Heart right ventricle (tissue), 16 donors: ENCODE data around the gene FOXK2. TPM values are rescaled to one million over a fixed set of nuclear protein-coding genes. Genes with fewer than 3 reads are reported as not detected.

Source experiments
- ATAC-seq, 8 donors: fragments of 200-7000 bp; cut with Tn5 transposase; one replicate each; pipeline ENCODE4 v1.9.1; 2020; ENCODE audit warnings: mild to moderate bottlenecking in 8 of 8, moderate library complexity in 8 of 8, moderate number of reproducible peaks in 1 of 8
- DNase-seq, 2 donors: peaks; one replicate each; pipeline ENCODE4 v3.0.0-alpha.2; 2020
- H3K27ac ChIP-seq, 10 donors: fragments of 200-600 bp; sonication (generic) in 2 of 10; one replicate each; pipeline versions ENCODE4 v1.5.0 to v1.8.0; 2020 to 2022; ENCODE audit warnings: mild to moderate bottlenecking in 3 of 10
- H3K27me3 ChIP-seq, 7 donors: fragments of 200-600 bp; one replicate each; pipeline ENCODE4 v1.8.0; 2021 to 2022; ENCODE audit warnings: mild to moderate bottlenecking in 2 of 7
- H3K36me3 ChIP-seq, 9 donors: fragments of 200-600 bp; sonication (generic) in 1 of 9; one replicate each; pipeline versions ENCODE4 v1.5.0 to v1.8.0; 2020 to 2022; ENCODE audit warnings: mild to moderate bottlenecking in 2 of 9
- H3K4me1 ChIP-seq, 9 donors: fragments of 200-600 bp; sonication (generic) in 1 of 9; one replicate each; pipeline versions ENCODE4 v1.5.0 to v1.8.0; 2020 to 2022; ENCODE audit warnings: mild to moderate bottlenecking in 4 of 9
- H3K4me3 ChIP-seq, 10 donors: fragments of 200-600 bp; sonication (generic) in 2 of 10; one replicate each; pipeline versions ENCODE4 v1.5.0 to v1.8.0; 2020 to 2022; ENCODE audit warnings: mild to moderate bottlenecking in 7 of 10, moderate library complexity in 2 of 10
- H3K9me3 ChIP-seq, 11 donors: fragments of 200-600 bp in 10 of 11; sonication (generic) in 2 of 11; one replicate each; pipeline versions ENCODE4 v1.5.0 to v1.8.0; 2013 to 2022; ENCODE audit warnings: mild to moderate bottlenecking in 2 of 11, control low read depth in 1 of 11, moderate library complexity in 1 of 11
- WGBS, 2 donors: extraction: QIAGEN DNeasy Blood & Tissue Kit; methylation state at CpG; one replicate each; pipeline ENCODE4 v1.1.7; 2013; ENCODE audit warnings: inconsistent platforms in 1 of 2; 5-methylcytosine and 5-hydroxymethylcytosine counted together
- intact Hi-C, 10 donors: fragments of 100-400 bp; cut with DNase I; formaldehyde crosslinking; loops; one replicate each; pipeline versions ENCODE4 v1.11.1 to v1.14.2; 2022
- polyA plus RNA-seq, 2 donors: library from polyadenylated mRNA; stranded (reverse); fragments of 200-250 nt; gene quantifications; one replicate each; pipeline ENCODE4 v1.2.3, GENCODE V29; 2013
- total RNA-seq, 10 donors: library from RNA; stranded (reverse); fragmentation: NEBNext Ultra II Directional in 3 of 10; extraction: Animal tissue kit (Norgen Biotek cat#: 25700) in 3 of 10; gene quantifications; one replicate each; pipeline versions ENCODE4 v1.2.1 to v1.2.4, GENCODE V29; 2021 to 2023
- TF ChIP-seq, protein P1 (sequence below), 9 donors: fragments of 200-600 bp; sonication (generic) in 2 of 9; IDR thresholded peaks; one replicate each; pipeline versions ENCODE4 v1.5.0 to v1.8.0; 2021 to 2022; ENCODE audit warnings: antibody characterized with exemption in 9 of 9, mild to moderate bottlenecking in 5 of 9, moderate library complexity in 1 of 9
- donor health status: Arrhythmogenic right ventricular cardiomyopathy.
- donor health status: ischemic (EF 13 %, LVEDD 7.1; RV severe dilation, severe dysfunction).
- donor health status: healthy with polysubstance abuse.
- donor health status: DM: no; HTN: yes; CAD: no.
- donor health status: DM: no; HTN: no; CAD: no.
- donor health status: ischemic (EF 25% LVEDD 6.9; RV normal size, moderate dysfunction).
- donor health status: ischemic (EF 25% LVEDD 5.7; RV mildly dilated, moderate dysfunction).
- donor health status: healthy.
- donor health status: DM: yes; HTN: yes; CAD: no.
- donor health status: Ischemic cardiomyopathy.
- donor health status: ischemic (EF 35%, LVEDD 5.7; RV mildly dilated, moderate dysfunction).
- donor health status: nonischemic (EF 11% LVEDD 7.7; RV severe dilation, severe dysfunction).
- donor health status: DM: yes; HTN: yes; CAD: no.
- donor health status: PGD.
- donor health status: ischemic (EF 29% LVEDD 5.4; RV normal size, mild dysfunction).
- donor health status: nonischemic (EF 23%, LVEDD 6.1; RV moderate dilation, normal function).

FOXK2 gene
- total and polyA plus RNA-seq, 12 donors: 16.5 to 66.6 (median 30.6) TPM

GRCh38 chr17:82594571-82594970, 75.0 kb downstream of the FOXK2 start:
- no peak for ATAC-seq
- peaks cover 13 to 62% (median 46%) of the 10 kb centered on the region in 9 donors for H3K4me1 ChIP-seq
- no peak overlapping the region for H3K4me3 ChIP-seq
- TF ChIP-seq, protein P1, sequence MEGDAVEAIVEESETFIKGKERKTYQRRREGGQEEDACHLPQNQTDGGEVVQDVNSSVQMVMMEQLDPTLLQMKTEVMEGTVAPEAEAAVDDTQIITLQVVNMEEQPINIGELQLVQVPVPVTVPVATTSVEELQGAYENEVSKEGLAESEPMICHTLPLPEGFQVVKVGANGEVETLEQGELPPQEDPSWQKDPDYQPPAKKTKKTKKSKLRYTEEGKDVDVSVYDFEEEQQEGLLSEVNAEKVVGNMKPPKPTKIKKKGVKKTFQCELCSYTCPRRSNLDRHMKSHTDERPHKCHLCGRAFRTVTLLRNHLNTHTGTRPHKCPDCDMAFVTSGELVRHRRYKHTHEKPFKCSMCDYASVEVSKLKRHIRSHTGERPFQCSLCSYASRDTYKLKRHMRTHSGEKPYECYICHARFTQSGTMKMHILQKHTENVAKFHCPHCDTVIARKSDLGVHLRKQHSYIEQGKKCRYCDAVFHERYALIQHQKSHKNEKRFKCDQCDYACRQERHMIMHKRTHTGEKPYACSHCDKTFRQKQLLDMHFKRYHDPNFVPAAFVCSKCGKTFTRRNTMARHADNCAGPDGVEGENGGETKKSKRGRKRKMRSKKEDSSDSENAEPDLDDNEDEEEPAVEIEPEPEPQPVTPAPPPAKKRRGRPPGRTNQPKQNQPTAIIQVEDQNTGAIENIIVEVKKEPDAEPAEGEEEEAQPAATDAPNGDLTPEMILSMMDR (IDR thresholded peaks at IDR 0.05): no peak
- DNase-seq: no peak
- no peaks in the 10 kb centered on the region for H3K9me3 ChIP-seq
- peaks cover 0 to 46% (median 6%) of the 10 kb centered on the region in 9 donors for H3K36me3 ChIP-seq
- no peak overlapping the region for H3K27ac ChIP-seq
- no peaks in the 10 kb centered on the region for H3K27me3 ChIP-seq
- intact Hi-C loops: no loop called here
- WGBS, 2 donors: 95 to 97% methylated on average over 11 of the region's 11 CpGs

DNA sequence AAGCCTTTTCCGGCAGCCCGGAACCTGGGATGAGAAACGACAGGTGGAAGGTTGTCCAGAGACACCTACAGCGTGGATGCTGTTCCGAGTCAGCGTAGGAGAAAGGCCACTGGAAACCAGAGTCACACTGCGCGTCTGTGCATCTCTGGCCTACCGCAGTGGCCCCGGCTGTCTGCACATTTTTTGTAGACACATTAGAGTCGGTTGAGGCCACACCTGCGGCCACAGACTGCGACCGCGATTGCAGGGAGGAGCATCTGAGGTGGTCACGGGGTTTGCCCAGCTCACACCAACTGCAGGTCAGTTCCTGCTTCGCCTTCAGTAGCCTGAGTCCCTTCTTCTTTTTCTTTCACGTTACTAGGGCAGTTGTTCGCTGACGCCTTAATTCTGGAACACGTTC, 76.4 kb downstream of the FOXK2 start:
- H3K4me1 ChIP-seq: peaks cover 17 to 64% (median 54%) of the 10 kb centered on the region in 9 donors
- H3K9me3 ChIP-seq: no peaks in the 10 kb centered on the region
- no peaks in the 10 kb centered on the region for H3K27me3 ChIP-seq
- TF ChIP-seq, protein P1 (IDR thresholded peaks at IDR 0.05): no peak
- ATAC-seq (no peak), DNase-seq (no peak)
- WGBS, 2 donors: 94 to 95% methylated on average over 21 of the region's 21 CpGs
- intact Hi-C loops: loop anchor here in 1 of 10 donors (5.0 kb wide), 1 partner anchor 46 kb away; no protein-coding TSS in a partner anchor
- H3K27ac ChIP-seq: no peak overlapping the region
- no peak overlapping the region for H3K4me3 ChIP-seq
- peaks cover 0 to 59% (median 6%) of the 10 kb centered on the region in 9 donors for H3K36me3 ChIP-seq

- Histone ChIP-seq H3K27me3 (no peaks in the 10 kb centered on the region), H3K9me3 (no peaks in the 10 kb centered on the region), H3K36me3 (peaks cover 0 to 63% (median 8%) of the 10 kb centered on the region in 9 donors), H3K4me1 (peaks cover 15 to 61% (median 51%) of the 10 kb centered on the region in 9 donors), H3K4me3 (no peak overlapping the region), H3K27ac (no peak overlapping the region)
- 91 to 94% methylated on average over 16 of the region's 16 CpGs for WGBS, 2 donors
- no peak for ATAC-seq
- TF ChIP-seq, protein P1 (IDR thresholded peaks at IDR 0.05): no peak
- intact Hi-C loops: loop anchor here in 1 of 10 donors (5.0 kb wide), 1 partner anchor 46 kb away; no protein-coding TSS in a partner anchor
- DNase-seq: no peak
Observed at GRCh38 chr17:82596296-82596695, 76.8 kb downstream of the FOXK2 start.

GRCh38 chr17:82596837-82597672, 77.5 kb downstream of the FOXK2 start:
- DNase-seq (no peak), ATAC-seq (no peak)
- H3K27me3 ChIP-seq: no peaks in the 10 kb centered on the region
- peaks cover 10 to 56% (median 43%) of the 10 kb centered on the region in 9 donors for H3K4me1 ChIP-seq
- TF ChIP-seq, protein P1 (IDR thresholded peaks at IDR 0.05): no peak
- 89 to 92% methylated on average over 33 of the region's 33 CpGs for WGBS, 2 donors
- H3K4me3 ChIP-seq: no peak overlapping the region
- peaks cover 0 to 71% (median 14%) of the 10 kb centered on the region in 9 donors for H3K36me3 ChIP-seq
- H3K27ac ChIP-seq: no peak overlapping the region
- no peaks in the 10 kb centered on the region for H3K9me3 ChIP-seq
- intact Hi-C loops: loop anchor here in 1 of 10 donors (5.0 kb wide), 1 partner anchor 45 kb away; no protein-coding TSS in a partner anchor
